ENCODE results near the gene PARP14.

DNA sequence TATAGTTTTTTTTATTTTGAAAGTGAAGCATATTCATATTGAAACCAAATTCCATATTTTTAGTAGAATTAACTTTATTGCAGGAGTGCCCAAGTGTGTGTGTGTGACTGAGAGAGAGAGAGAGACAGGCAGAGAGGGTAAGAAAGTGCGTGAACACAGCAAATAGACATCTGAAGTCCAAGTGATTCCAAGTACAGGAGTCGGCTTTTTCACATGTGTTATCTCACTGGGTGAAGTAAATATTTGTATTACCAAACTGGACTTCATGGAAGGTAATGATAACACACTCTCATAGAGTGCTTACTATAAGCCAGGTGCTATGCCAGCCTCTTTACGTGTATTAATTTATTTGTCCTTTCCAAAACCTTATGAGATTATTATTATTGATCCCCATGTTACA is 12.0 kb downstream of the PARP14 start:
- TF ChIP-seq POLR2AphosphoS5 (IDR thresholded peaks at IDR 0.05; ENCODE audit: low read depth, low read length) (no peak), CTCF (IDR thresholded peaks at IDR 0.05) (no peak)

Measured in Panc1 (cell line).